Adrenal gland (tissue), 12 donors: Measurements from ENCODE around the gene GNAQ. TPM values are rescaled to one million over a fixed set of nuclear protein-coding genes. Genes with fewer than 3 reads are reported as not detected.
"Not testable (repeated sequence)": the region's sequence is repeated elsewhere in the genome, so short reads cannot be mapped to it uniquely, and the experiment has no call there.

ENCODE experiments used
- DNase-seq, 7 donors: peaks; one replicate each; pipeline ENCODE4 v3.0.0-alpha.2; 2019 to 2020
- H3K27ac ChIP-seq, 5 donors: fragments of 200-600 bp; sonication (generic) in 4 of 5; 1 replicate in 3 of 5; 2 replicates in 2 of 5; pipeline versions ENCODE4 v1.5.1 to v1.8.0; 2016 to 2020; ENCODE audit warnings: mild to moderate bottlenecking in 1 of 5
- H3K27me3 ChIP-seq: fragments of 200-600 bp; 2 replicates; pipeline ENCODE4 v1.8.0; 2021
- H3K36me3 ChIP-seq, 2 donors: fragments of 200-600 bp; replicated peaks in 1 of 2; 1 replicate in 1 of 2; 2 replicates in 1 of 2; pipeline versions ENCODE4 v1.5.1 to v1.8.0; 2018 to 2022
- H3K4me1 ChIP-seq, 2 donors: fragments of 200-600 bp; replicated peaks in 1 of 2; 1 replicate in 1 of 2; 2 replicates in 1 of 2; pipeline versions ENCODE4 v1.5.1 to v1.8.0; 2018 to 2021
- H3K4me3 ChIP-seq, 4 donors: fragments of 200-600 bp; sonication (generic) in 3 of 4; one replicate each; pipeline ENCODE4 v1.5.1; 2016 to 2018
- H3K9me3 ChIP-seq, 3 donors: fragments of 200-600 bp; sonication (generic) in 1 of 3; replicated peaks in 1 of 3; 1 replicate in 2 of 3; 2 replicates in 1 of 3; pipeline versions ENCODE4 v1.5.1 to v1.8.0; 2016 to 2021
- POLR2A ChIP-seq, 2 donors: fragments of 450-650 bp; IDR thresholded peaks; one replicate each; pipeline ENCODE4 v1.6.1; 2017; ENCODE audit warnings: antibody characterized with exemption in 2 of 2, mild to moderate bottlenecking in 2 of 2, moderate library complexity in 1 of 2
- WGBS, 4 donors: extraction: QIAGEN DNeasy Blood & Tissue Kit in 2 of 4; methylation state at CpG; one replicate each; pipeline versions ENCODE4 v1.1.5 to v1.1.7; 2013 to 2017; 5-methylcytosine and 5-hydroxymethylcytosine counted together
- intact Hi-C, 2 donors: fragments of 100-400 bp; cut with DNase I; formaldehyde crosslinking; loops; one replicate each; pipeline versions ENCODE4 v1.14.1 to v1.15.0; 2022 to 2023
- polyA plus RNA-seq, 3 donors: library from polyadenylated mRNA; stranded (reverse); fragments of 200-250 nt in 2 of 3; fragments of 350-450 nt in 1 of 3; fragmentation: Illumina TruSeq in 1 of 3; extraction: RNeasy Lipid Tissue Mini Kit (QIAGEN cat#74804) in 1 of 3; gene quantifications; one replicate each; pipeline ENCODE4 v1.2.3, GENCODE V29; 2013 to 2014
- total RNA-seq, 9 donors: library from RNA; depleted of rRNA in 4 of 9; stranded (reverse); fragments of >200 nt in 4 of 9; fragments of 120-200 nt in 1 of 9; fragmentation: NEBNext Ultra II Directional in 1 of 9; extraction: Animal tissue kit (Norgen Biotek cat#: 25700) in 1 of 9; gene quantifications; one replicate each; pipeline versions ENCODE4 v1.1.0 to v1.2.4, GENCODE V29; 2013 to 2023
- TF ChIP-seq, protein P1 (sequence below), 6 experiments: fragments of 450-650 bp in 4 of 6; fragments of 200-600 bp in 2 of 6; sonication (generic) in 1 of 6; IDR thresholded peaks; 1 replicate in 5 of 6; 2 replicates in 1 of 6; pipeline versions ENCODE4 v1.5.1 to v1.8.0; 2016 to 2021; ENCODE audit warnings: antibody characterized with exemption in 6 of 6, mild to moderate bottlenecking in 2 of 6, moderate library complexity in 1 of 6
- donor health status: healthy with polysubstance abuse.
- donor health status: Bipolar disorder and iron deficiency.
- donor health status: DM: yes; HTN: yes; CAD: no.
- donor health status: DM: no; HTN: no; CAD: no.
- donor health status: DM: no; HTN: no; CAD: no.
- donor health status: DM: yes; HTN: yes; CAD: no.

GNAQ gene
- total and polyA plus RNA-seq, 12 donors, result 15.8 to 71.7 (median 45.1) TPM

DNA sequence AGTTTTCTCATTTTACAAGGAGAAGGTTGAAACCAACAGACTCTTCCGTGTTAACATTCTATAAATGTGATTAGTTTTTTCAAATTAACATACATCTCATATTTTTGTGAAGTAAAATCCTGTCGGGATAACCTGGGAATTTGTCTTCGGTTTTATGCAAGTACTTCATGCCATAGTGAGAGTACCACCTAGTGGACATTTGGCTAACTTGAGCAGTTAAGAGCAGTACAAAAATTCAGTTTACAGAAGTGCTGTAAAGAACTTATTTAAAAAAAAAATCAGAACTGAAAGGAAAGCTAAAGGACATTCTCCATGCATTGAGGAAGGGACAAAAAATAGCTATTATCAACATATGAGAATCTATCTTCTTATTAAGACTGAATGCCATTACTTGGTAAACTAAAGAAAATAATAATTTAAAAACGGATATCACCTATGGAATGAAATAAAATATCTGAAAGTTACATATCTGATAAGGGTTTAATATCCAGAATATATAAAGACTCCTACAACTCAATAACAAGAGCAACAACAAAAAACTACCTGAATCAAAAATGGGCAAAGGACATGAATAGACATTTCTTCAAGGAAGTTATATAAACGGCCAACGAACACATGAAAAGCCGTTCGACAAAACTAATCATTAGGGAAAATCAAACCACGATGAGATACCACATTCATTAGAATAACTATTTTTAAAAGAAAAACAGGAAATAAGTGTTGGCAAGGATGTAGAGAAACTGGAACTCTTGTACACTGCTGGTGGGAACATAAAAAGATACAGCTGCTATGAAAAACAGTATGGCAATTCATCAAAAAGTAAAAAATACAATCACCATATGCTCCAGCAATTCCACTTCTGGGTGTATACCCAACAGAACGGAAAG is 266.5 kb downstream of the GNAQ start:
- H3K36me3 ChIP-seq, result no peaks in the 10 kb centered on the region
- H3K27me3 ChIP-seq, result no peaks in the 10 kb centered on the region
- no peak overlapping the region for H3K4me3 ChIP-seq
- no peak overlapping the region for H3K27ac ChIP-seq
- no peak for DNase-seq
- intact Hi-C loops, result no loop called here
- TF ChIP-seq POLR2A (IDR thresholded peaks at IDR 0.05), result no peak
- TF ChIP-seq, protein P1, sequence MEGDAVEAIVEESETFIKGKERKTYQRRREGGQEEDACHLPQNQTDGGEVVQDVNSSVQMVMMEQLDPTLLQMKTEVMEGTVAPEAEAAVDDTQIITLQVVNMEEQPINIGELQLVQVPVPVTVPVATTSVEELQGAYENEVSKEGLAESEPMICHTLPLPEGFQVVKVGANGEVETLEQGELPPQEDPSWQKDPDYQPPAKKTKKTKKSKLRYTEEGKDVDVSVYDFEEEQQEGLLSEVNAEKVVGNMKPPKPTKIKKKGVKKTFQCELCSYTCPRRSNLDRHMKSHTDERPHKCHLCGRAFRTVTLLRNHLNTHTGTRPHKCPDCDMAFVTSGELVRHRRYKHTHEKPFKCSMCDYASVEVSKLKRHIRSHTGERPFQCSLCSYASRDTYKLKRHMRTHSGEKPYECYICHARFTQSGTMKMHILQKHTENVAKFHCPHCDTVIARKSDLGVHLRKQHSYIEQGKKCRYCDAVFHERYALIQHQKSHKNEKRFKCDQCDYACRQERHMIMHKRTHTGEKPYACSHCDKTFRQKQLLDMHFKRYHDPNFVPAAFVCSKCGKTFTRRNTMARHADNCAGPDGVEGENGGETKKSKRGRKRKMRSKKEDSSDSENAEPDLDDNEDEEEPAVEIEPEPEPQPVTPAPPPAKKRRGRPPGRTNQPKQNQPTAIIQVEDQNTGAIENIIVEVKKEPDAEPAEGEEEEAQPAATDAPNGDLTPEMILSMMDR (IDR thresholded peaks at IDR 0.05), result peak in 5 of 6 experiments; percentile 25 to 49 (median 43)
- no peaks in the 10 kb centered on the region for H3K4me1 ChIP-seq
- WGBS, 4 donors, result 72 to 75% (median 73%) methylated on average over 10 of the region's 10 CpGs
- H3K9me3 ChIP-seq, result no peaks in the 10 kb centered on the region

GRCh38 chr9:77763566-77763965 is 268.0 kb downstream of the GNAQ start:
- DNase-seq, result no peak
- Histone ChIP-seq H3K4me1 (no peaks in the 10 kb centered on the region), H3K9me3 (no peaks in the 10 kb centered on the region), H3K4me3 (no peak overlapping the region), H3K36me3 (no peaks in the 10 kb centered on the region), H3K27ac (no peak overlapping the region), H3K27me3 (no peaks in the 10 kb centered on the region)
- intact Hi-C loops, result no loop called here
- 90 to 95% (median 92%) methylated on average over 4 of the region's 4 CpGs for WGBS, 4 donors
- TF ChIP-seq POLR2A (IDR thresholded peaks at IDR 0.05), result no peak
- TF ChIP-seq, protein P1 (IDR thresholded peaks at IDR 0.05), result no peak

DNA sequence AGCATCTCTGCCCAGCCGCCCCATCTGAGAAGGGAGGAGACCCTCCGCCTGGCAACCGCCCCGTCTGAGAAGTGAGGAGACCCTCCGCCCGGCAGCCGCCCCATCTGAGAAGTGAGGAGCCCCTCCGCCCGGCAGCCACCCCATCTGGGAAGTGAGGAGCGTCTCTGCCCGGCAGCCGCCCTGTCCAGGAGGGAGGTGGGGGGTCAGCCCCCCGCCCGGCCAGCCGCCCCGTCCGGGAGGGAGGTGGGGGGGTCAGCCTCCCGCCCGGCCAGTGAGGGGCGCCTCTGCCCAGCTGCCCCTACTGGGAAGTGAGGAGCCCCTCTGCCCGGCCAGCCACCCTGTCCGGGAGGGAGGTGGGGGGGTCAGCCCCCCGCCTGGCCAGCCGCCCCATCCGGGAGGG is 270.7 kb downstream of the GNAQ start:
- WGBS, 4 donors, result 96 to 98% methylated on average over 9 to 21 of the region's 25 CpGs; no CpG with 5 or more reads in 2 of the 4 donors
- DNase-seq, result not testable (repeated sequence)

DNA sequence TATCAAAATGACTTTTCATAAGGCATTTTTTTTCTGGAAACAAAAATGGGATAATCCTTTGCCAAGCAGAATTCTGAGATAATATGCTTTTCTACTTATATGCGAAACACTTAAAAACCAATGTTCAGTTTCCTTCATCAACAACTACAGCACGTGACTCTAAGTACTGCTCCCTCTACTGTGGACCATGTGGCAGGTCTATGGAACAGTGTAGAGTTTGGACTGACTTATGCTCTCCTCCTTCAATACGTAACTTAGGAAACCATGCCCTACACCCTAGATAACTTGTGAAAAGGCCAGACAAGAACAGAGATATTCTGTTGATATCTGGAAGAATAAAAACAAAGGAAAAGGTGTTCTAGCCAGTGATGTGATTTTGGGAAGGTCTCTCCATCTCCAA is 272.2 kb downstream of the GNAQ start:
- intact Hi-C loops, result no loop called here
- Histone ChIP-seq H3K36me3 (no peaks in the 10 kb centered on the region), H3K27me3 (no peaks in the 10 kb centered on the region), H3K9me3 (no peaks in the 10 kb centered on the region), H3K4me3 (no peak overlapping the region), H3K4me1 (no peaks in the 10 kb centered on the region), H3K27ac (no peak overlapping the region)
- no peak for TF ChIP-seq POLR2A (IDR thresholded peaks at IDR 0.05)
- TF ChIP-seq, protein P1 (IDR thresholded peaks at IDR 0.05), result no peak
- no peak for DNase-seq
- WGBS, 4 donors, result 90 to 94% (median 90%) methylated on average over 3 of the region's 3 CpGs

More for the DNA sequence above, 270.7 kb downstream of the GNAQ start:
- H3K36me3 ChIP-seq, H3K9me3 ChIP-seq, intact Hi-C loops, H3K4me1 ChIP-seq, H3K27ac ChIP-seq, H3K27me3 ChIP-seq, H3K4me3 ChIP-seq: not testable (repeated sequence)

- Histone ChIP-seq H3K4me3 (no peak overlapping the region), H3K27ac (no peak overlapping the region), H3K9me3 (no peaks in the 10 kb centered on the region), H3K4me1 (peaks cover 0 to 12% of the 10 kb centered on the region in 2 donors), H3K36me3 (no peaks in the 10 kb centered on the region), H3K27me3 (no peaks in the 10 kb centered on the region)
- TF ChIP-seq, protein P1 (IDR thresholded peaks at IDR 0.05), result no peak
- TF ChIP-seq POLR2A (IDR thresholded peaks at IDR 0.05), result no peak
- intact Hi-C loops, result no loop called here
- 0 to 100% (median 0%) methylated on average over 1 of the region's 1 CpG for WGBS, 4 donors
- no peak for DNase-seq
These were observed 275.2 kb downstream of the GNAQ start for GRCh38 chr9:77756449-77756848.
